Right renal pelvis (tissue), 4 donors: Measurements from ENCODE around the gene ESRRA. TPM values are rescaled to one million over a fixed set of nuclear protein-coding genes. Genes with fewer than 3 reads are reported as not detected.
A peak's percentile ranks its signal among the peaks of the same experiment; 100 is the strongest.

ENCODE experiments used
- DNase-seq, 4 donors: peaks; one replicate each; pipeline ENCODE4 v3.0.0-alpha.2; 2013; ENCODE audit warnings: low read depth in 4 of 4, low spot score in 3 of 4, missing footprints in 1 of 4
- polyA plus RNA-seq, 4 donors: library from polyadenylated mRNA; unstranded; fragments of 120-200 nt; gene quantifications; one replicate each; pipeline ENCODE4 v1.2.1, GENCODE V29; 2013; ENCODE audit not compliant: insufficient read length in 4 of 4

Gene ESRRA
- polyA plus RNA-seq, 4 donors = 17.9 to 27.7 (median 18.5) TPM

GRCh38 chr11:64291262-64291751 is 14.0 kb upstream of the ESRRA start, which contains the start of gene KCNK4:
TSS of gene KCNK4 (plus strand) at chr11:64291302. CDS start at chr11:64293019, 1,717 bp downstream.
- no peak for DNase-seq

DNA sequence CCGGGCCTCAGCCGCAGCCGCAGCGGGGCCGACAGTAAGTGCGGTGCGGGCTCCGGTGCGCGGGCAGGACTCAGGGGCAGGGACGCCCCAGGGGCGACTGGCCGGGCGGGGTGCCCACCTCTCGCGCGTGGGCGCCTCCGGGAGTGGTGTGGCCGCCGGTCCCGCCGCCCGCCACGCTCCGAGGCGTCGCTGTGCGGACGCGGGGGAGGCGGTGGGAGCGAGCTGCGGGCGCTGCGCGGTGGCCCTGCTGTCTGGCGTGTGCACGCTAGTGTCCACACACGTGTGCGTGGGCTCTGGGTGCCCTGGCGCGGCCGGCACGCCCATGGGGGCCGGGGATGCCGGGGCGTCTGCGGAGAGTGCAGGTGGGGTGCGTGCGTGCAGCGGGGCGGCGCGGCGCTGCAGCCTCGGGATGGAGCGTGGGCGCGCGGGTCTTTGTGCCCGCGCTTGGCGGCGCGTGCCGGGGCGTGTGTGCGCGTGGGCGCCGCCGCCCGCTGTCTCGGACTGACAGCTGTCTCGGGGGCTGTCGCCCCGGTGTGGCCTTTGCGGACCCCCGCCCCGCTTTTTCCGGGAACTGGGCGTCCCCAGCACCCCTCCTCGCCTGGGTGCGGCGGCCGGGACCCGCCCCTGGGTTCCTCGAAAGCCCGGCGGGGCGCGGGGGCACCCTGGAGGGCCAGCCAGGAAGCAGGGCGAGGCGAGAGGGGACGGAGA is 13.4 kb upstream of the ESRRA start:
- DNase-seq = no peak

DNA sequence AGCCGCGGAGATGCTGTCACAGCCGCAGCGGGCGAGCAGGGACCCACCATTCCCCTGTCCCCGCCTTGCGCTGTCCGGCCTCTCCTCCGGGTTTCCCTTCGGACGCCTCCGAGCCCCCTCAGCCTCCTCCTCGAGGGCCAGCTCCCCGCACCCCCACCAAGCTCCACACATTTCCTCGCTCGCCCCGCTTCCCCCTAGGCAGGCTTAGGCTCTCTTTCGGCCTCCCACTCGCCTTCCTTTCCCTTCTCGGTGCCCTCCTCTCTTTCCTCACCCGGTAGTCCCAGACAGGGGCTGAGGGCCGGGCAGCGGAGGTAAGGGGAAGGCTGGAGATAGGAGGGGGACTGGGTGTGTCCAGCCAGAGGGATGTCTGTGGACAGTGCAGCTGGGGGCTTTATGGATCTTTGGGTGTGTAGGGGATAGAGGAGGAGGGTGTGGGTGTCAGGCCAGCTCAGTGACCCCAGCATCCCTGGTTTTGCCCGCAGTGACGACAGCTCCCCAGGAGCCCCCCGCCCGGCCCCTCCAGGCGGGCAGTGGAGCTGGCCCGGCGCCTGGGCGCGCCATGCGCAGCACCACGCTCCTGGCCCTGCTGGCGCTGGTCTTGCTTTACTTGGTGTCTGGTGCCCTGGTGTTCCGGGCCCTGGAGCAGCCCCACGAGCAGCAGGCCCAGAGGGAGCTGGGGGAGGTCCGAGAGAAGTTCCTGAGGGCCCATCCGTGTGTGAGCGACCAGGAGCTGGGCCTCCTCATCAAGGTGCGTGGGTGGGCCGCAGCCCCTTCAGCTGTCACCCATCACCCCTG is 12.7 kb upstream of the ESRRA start:
- no peak for DNase-seq

- DNase-seq = no peak
These were observed 10.6 kb upstream of the ESRRA start for GRCh38 chr11:64294774-64295173.

GRCh38 chr11:64295760-64296159 is 9.6 kb upstream of the ESRRA start:
- DNase-seq = no peak

- no peak for DNase-seq
These were observed 9.1 kb upstream of the ESRRA start for GRCh38 chr11:64296236-64296635.

GRCh38 chr11:64296830-64297698 is 8.3 kb upstream of the ESRRA start:
- DNase-seq = no peak

DNA sequence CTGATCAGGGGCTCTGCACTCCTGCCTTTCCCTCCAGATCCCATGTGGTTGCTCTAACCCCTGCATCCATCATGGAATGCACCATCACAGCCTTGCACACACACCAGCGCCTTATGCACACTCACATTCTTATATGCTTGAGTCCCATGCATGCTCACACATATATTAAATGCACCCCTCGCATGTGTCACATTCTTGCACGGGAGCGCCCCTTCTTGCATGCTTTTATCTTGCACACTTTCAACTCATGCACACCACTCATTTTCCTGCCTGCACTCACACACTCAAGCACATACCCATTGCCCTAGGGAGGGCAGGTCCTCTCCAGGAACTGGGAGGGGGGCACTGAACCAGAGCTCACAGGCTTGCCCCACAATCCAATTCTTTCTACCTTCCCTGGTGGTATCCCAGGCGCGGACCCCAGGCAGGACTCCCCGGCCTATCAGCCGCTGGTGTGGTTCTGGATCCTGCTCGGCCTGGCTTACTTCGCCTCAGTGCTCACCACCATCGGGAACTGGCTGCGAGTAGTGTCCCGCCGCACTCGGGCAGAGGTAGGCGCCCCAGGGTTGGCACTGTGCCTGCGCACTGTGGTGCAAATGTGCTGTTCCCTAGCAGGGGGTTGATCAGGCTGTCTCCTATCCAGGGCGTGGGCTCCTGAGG is 7.5 kb upstream of the ESRRA start:
- DNase-seq = no peak

DNA sequence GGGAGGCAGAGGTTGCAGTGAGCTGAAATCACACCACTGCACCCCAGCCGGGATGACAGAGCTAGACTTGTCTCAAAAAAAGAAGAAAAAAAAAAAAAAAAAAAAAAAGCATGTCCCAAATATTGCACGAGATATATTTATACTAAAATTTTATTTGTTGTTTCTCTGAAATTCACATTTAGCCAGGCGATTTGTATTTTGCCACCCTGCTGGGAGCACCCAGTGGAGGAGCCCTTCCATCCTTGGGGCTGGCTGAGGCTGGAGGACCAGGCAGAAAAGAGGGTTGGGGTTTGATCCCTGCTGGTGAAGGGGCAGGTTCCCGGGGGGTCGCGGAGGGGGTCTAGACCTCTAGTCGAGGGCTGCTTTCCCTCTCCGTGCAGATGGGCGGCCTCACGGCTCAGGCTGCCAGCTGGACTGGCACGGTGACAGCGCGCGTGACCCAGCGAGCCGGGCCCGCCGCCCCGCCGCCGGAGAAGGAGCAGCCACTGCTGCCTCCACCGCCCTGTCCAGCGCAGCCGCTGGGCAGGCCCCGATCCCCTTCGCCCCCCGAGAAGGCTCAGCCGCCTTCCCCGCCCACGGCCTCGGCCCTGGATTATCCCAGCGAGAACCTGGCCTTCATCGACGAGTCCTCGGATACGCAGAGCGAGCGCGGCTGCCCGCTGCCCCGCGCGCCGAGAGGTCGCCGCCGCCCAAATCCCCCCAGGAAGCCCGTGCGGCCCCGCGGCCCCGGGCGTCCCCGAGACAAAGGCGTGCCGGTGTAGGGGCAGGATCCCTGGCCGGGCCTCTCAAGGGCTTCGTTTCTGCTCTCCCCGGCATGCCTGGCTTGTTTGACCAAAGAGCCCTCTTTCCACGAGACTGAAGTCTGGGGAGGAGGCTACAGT is 6.1 kb upstream of the ESRRA start:
- DNase-seq = no peak

DNA sequence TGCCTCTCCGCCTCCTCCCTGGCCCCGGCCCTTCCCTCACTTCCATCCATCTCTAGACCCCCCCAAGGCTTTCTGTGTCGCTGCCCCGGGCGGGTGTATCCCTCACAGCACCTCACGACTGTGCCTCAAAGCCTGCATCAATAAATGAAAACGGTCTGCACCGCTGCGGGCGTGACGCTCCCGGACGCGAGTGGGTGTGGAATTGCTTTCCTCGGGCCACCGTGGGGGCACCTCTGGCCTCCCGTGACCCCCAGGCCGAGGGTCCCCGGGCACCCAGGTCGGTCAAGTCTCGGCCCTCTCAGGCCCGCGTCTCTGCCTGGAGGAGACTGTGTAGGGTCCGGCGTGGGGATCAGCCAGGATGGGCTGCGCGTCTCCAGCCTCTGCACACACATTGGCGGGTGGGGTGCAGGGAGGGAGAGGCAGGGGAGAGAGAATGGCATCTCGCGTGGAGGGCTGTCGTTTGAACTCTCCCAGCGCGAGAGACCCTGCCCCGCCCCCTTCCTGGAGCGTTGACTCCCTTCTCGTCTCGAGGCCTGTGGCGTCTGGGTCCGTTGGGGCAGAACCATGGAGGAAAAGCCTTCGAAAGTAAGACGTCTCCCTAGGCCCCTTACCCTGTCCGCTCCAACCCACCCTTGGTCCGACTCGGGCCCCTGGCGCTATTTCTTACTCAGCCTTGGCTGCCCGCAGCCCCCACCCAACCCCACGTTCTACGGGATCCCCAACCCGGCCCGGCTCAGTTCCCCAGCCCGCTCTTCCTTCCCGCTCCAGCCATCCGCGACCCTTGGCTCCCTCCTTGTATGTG is 5.3 kb upstream of the ESRRA start, which contains the start of gene CATSPERZ:
Gene CATSPERZ (plus strand): TSS at position 512 of the 802 bp plus-strand sequence. CDS start 53 bp downstream, at position 565.
- no peak for DNase-seq

DNA sequence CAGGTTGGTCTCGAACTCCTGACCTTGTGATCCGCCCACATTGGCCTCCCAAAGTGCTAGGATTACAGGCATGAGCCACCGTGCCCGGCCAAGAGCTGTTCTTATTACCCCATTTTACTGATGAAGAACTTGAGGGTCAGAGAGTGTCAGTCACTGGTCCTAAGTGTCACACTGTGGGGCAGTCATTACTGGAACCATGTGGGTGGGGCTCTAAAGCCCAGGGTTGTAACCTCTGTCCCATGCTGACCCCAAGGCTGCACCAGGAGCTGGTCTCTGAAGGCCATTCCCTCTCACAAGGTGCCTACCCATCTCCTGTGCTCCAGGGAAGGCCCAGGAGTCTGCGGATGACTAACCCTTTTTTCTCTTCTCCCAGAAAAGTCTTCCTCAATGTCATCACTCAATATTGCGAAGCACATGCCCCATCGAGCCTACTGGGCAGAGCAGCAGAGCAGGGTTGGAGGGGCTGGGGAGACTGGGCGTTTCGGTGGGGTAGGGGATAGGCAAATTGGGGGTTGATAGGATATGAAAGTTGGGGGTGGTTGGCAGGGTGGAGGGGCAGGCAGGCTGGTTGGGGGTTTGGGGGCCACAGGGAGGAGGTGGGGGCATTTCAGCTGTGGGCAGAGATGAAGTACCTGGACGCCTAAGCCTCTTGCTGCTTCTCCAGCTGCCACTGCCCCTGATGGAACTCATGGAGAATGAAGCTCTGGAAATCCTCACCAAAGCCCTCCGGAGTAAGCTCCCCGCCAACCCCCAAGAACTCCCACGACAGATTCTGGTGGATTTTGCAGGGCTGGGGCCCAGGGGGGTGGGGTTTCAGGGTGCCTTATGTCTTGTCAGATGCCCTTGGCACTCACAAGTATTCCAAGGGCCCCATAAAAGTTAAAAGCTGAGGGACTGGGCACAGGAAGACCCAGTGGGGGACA is 2.0 kb upstream of the ESRRA start:
- DNase-seq = no peak

- no peak for DNase-seq
These were observed 1.4 kb upstream of the ESRRA start for GRCh38 chr11:64304032-64304315.

DNA sequence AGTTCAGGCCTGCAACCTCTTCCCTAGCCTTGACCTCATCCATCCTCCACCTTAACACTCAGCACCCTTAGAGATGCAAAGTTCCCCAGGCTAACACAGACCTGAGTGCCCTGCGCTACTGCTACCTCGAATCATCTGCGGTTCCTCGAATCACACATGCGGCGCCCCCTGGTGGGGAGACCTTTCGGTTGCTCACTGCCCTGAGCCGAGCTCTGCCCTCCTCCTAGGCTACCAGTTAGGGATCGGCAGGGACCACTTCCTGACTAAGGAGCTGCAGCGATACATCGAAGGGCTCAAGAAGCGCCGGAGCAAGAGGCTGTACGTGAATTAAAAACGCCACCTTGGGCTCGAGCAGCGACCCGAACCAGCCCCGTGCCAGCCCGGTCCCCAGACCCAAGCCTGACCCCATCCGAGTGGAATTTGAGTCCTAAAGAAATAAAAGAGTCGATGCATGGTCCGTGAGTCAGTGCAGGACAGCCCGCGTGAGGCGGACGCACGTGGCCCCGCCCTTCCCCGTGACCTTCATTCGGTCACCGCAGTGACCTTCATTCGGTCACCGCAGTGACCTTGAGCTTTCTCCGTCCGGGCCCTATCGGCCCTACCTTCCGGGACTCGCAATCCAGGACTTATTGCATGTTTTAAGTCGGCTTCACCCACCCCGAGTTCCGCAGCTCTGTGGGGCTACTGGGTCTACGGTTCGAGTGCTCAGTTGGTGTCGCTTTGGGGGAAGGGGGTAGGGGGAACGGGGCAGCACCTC is 830 bp upstream of the ESRRA start:
- peak in 3 of 4 donors; percentile 77 to 81 (median 81) for DNase-seq

GRCh38 chr11:64305691-64306562 is 603 bp downstream of the ESRRA start:
- no peak for DNase-seq

GRCh38 chr11:64306563-64306875 is 1.2 kb downstream of the ESRRA start:
- no peak for DNase-seq
